Measurements from ENCODE around the gene P2RY11. TPM values are rescaled to one million over a fixed set of nuclear protein-coding genes. Genes with fewer than 3 reads are reported as not detected.

The P2RY11 gene
- total and polyA plus RNA-seq, 2 experiments from 2014 or later: 4.0 to 4.3 TPM

DNA sequence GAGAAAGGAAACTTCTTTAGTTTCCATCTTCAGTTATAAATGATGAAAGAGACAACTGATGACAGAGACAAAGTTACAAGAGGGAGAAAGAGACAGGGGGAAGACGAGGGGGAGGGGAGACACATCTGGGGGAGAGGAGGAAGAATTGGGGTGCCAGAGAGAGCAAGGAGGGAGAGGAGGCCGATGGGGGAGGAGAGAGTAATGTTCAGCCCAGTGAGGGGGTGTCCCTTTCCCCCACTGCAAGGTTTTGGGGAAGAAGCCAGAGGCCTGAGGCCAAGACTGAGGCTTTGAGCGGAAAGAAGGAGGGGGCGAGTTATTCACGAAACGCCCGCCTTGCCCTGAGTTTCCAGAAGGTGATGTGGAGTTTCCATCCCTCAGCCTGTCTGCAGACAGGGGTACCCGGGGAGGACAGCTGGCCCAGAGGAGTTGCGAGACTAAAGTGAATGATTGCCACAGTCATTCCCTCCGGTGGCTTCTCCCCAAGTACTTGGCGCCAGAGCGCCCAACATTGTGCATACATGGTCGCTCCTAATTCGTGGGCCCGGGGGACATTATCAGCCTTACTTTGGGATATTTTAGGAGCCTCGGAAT lies 5.9 kb upstream of the P2RY11 start:
- no peaks in the 10 kb centered on the region for H3K9me2 ChIP-seq (ENCODE audit: insufficient read depth)
- Mint-ChIP-seq H3K9me3 (no peaks in the 10 kb centered on the region), H3K27me3 (ENCODE audit: insufficient read depth, low read depth, poor library complexity) (peaks cover 18% of the 10 kb centered on the region), H3K4me3 (peak overlapping the region; percentile 96), H3K36me3 (ENCODE audit: low read depth) (peaks cover 41% of the 10 kb centered on the region), H3K4me1 (peaks cover 8% of the 10 kb centered on the region), H3K27ac (peak overlapping the region; percentile 74; the same call in 1 of the 2 replicates)
- peak overlapping the region; percentile 77; the same call in 1 of the 2 replicates for H2AFZ ChIP-seq
- no peak overlapping the region for H3K4me3 ChIP-seq
- TF ChIP-seq ZNF114 (CRISPR knock-in tag; IDR thresholded peaks at IDR 0.05): no peak
- TF ChIP-seq POLR2AphosphoS5 (IDR thresholded peaks at IDR 0.05; ENCODE audit: low read depth): no peak
- TF ChIP-seq, protein P1, sequence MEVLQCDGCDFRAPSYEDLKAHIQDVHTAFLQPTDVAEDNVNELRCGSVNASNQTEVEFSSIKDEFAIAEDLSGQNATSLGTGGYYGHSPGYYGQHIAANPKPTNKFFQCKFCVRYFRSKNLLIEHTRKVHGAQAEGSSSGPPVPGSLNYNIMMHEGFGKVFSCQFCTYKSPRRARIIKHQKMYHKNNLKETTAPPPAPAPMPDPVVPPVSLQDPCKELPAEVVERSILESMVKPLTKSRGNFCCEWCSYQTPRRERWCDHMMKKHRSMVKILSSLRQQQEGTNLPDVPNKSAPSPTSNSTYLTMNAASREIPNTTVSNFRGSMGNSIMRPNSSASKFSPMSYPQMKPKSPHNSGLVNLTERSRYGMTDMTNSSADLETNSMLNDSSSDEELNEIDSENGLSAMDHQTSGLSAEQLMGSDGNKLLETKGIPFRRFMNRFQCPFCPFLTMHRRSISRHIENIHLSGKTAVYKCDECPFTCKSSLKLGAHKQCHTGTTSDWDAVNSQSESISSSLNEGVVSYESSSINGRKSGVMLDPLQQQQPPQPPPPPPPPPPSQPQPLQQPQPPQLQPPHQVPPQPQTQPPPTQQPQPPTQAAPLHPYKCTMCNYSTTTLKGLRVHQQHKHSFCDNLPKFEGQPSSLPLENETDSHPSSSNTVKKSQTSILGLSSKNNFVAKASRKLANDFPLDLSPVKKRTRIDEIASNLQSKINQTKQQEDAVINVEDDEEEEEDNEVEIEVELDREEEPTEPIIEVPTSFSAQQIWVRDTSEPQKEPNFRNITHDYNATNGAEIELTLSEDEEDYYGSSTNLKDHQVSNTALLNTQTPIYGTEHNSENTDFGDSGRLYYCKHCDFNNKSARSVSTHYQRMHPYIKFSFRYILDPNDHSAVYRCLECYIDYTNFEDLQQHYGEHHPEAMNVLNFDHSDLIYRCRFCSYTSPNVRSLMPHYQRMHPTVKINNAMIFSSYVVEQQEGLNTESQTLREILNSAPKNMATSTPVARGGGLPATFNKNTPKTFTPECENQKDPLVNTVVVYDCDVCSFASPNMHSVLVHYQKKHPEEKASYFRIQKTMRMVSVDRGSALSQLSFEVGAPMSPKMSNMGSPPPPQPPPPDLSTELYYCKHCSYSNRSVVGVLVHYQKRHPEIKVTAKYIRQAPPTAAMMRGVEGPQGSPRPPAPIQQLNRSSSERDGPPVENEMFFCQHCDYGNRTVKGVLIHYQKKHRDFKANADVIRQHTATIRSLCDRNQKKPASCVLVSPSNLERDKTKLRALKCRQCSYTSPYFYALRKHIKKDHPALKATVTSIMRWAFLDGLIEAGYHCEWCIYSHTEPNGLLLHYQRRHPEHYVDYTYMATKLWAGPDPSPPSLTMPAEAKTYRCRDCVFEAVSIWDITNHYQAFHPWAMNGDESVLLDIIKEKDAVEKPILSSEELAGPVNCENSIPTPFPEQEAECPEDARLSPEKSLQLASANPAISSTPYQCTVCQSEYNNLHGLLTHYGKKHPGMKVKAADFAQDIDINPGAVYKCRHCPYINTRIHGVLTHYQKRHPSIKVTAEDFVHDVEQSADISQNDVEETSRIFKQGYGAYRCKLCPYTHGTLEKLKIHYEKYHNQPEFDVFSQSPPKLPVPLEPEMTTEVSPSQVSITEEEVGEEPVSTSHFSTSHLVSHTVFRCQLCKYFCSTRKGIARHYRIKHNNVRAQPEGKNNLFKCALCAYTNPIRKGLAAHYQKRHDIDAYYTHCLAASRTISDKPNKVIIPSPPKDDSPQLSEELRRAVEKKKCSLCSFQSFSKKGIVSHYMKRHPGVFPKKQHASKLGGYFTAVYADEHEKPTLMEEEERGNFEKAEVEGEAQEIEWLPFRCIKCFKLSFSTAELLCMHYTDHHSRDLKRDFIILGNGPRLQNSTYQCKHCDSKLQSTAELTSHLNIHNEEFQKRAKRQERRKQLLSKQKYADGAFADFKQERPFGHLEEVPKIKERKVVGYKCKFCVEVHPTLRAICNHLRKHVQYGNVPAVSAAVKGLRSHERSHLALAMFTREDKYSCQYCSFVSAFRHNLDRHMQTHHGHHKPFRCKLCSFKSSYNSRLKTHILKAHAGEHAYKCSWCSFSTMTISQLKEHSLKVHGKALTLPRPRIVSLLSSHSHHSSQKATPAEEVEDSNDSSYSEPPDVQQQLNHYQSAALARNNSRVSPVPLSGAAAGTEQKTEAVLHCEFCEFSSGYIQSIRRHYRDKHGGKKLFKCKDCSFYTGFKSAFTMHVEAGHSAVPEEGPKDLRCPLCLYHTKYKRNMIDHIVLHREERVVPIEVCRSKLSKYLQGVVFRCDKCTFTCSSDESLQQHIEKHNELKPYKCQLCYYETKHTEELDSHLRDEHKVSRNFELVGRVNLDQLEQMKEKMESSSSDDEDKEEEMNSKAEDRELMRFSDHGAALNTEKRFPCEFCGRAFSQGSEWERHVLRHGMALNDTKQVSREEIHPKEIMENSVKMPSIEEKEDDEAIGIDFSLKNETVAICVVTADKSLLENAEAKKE (CRISPR knock-in tag; IDR thresholded peaks at IDR 0.05): no peak
- no peak for TF ChIP-seq CREB1 (CRISPR knock-in tag; IDR thresholded peaks at IDR 0.05; ENCODE audit: low read depth)
- no peak for TF ChIP-seq ZNF331 (CRISPR knock-in tag; IDR thresholded peaks at IDR 0.05; ENCODE audit: low read depth)
- TF ChIP-seq STAT1 (IDR thresholded peaks at IDR 0.05; ENCODE audit: unreplicated experiment): no peak
- TF ChIP-seq, protein P2, sequence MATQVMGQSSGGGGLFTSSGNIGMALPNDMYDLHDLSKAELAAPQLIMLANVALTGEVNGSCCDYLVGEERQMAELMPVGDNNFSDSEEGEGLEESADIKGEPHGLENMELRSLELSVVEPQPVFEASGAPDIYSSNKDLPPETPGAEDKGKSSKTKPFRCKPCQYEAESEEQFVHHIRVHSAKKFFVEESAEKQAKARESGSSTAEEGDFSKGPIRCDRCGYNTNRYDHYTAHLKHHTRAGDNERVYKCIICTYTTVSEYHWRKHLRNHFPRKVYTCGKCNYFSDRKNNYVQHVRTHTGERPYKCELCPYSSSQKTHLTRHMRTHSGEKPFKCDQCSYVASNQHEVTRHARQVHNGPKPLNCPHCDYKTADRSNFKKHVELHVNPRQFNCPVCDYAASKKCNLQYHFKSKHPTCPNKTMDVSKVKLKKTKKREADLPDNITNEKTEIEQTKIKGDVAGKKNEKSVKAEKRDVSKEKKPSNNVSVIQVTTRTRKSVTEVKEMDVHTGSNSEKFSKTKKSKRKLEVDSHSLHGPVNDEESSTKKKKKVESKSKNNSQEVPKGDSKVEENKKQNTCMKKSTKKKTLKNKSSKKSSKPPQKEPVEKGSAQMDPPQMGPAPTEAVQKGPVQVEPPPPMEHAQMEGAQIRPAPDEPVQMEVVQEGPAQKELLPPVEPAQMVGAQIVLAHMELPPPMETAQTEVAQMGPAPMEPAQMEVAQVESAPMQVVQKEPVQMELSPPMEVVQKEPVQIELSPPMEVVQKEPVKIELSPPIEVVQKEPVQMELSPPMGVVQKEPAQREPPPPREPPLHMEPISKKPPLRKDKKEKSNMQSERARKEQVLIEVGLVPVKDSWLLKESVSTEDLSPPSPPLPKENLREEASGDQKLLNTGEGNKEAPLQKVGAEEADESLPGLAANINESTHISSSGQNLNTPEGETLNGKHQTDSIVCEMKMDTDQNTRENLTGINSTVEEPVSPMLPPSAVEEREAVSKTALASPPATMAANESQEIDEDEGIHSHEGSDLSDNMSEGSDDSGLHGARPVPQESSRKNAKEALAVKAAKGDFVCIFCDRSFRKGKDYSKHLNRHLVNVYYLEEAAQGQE (IDR thresholded peaks at IDR 0.05; ENCODE audit: unreplicated experiment): no peak
- TF ChIP-seq, protein P3, sequence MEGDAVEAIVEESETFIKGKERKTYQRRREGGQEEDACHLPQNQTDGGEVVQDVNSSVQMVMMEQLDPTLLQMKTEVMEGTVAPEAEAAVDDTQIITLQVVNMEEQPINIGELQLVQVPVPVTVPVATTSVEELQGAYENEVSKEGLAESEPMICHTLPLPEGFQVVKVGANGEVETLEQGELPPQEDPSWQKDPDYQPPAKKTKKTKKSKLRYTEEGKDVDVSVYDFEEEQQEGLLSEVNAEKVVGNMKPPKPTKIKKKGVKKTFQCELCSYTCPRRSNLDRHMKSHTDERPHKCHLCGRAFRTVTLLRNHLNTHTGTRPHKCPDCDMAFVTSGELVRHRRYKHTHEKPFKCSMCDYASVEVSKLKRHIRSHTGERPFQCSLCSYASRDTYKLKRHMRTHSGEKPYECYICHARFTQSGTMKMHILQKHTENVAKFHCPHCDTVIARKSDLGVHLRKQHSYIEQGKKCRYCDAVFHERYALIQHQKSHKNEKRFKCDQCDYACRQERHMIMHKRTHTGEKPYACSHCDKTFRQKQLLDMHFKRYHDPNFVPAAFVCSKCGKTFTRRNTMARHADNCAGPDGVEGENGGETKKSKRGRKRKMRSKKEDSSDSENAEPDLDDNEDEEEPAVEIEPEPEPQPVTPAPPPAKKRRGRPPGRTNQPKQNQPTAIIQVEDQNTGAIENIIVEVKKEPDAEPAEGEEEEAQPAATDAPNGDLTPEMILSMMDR (conservative IDR thresholded peaks at IDR 0.05; ENCODE audit: low read depth in 2 of 2): no peak
- TF ChIP-seq, protein P4, sequence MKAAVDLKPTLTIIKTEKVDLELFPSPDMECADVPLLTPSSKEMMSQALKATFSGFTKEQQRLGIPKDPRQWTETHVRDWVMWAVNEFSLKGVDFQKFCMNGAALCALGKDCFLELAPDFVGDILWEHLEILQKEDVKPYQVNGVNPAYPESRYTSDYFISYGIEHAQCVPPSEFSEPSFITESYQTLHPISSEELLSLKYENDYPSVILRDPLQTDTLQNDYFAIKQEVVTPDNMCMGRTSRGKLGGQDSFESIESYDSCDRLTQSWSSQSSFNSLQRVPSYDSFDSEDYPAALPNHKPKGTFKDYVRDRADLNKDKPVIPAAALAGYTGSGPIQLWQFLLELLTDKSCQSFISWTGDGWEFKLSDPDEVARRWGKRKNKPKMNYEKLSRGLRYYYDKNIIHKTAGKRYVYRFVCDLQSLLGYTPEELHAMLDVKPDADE (IDR thresholded peaks at IDR 0.05): no peak
- TF ChIP-seq EZH2 (IDR thresholded peaks at IDR 0.05; ENCODE audit: low read depth, unreplicated experiment): no peak
- no peak for TF ChIP-seq JUNB (IDR thresholded peaks at IDR 0.05; ENCODE audit: unreplicated experiment)
- no peak for TF ChIP-seq EZH2phosphoT487 (IDR thresholded peaks at IDR 0.05; ENCODE audit: unreplicated experiment)
- no peak for TF ChIP-seq NANOG (IDR thresholded peaks at IDR 0.05; ENCODE audit: borderline replicate concordance)
- H4K20me1 ChIP-seq (replicated peaks; ENCODE audit: insufficient read depth): 0 out of 2 replicates have a peak, but pooled peaks cover 7% of the 10 kb centered on the region
- DNase-seq (ENCODE audit: low spot score) (no peak), ATAC-seq (no peak)
- H3F3A ChIP-seq (replicated peaks; ENCODE audit: low read depth): peaks cover 27% of the 10 kb centered on the region; the same call in 1 of the 2 replicates
- no peaks in the 10 kb centered on the region for H3K27me3 ChIP-seq (ENCODE audit: insufficient read depth)
- H3K79me2 ChIP-seq (replicated peaks; ENCODE audit: insufficient read depth): peaks cover 24% of the 10 kb centered on the region
- no peak overlapping the region for H3K27ac ChIP-seq (ENCODE audit: low read depth)
- H3K4me2 ChIP-seq: no peak overlapping the region
- peaks cover 25% of the 10 kb centered on the region for H3K36me3 ChIP-seq (ENCODE audit: insufficient read depth)
- H3K4me1 ChIP-seq (ENCODE audit: insufficient read depth): peaks cover 7% of the 10 kb centered on the region; the same call in 1 of the 2 replicates
